IMR-90 (cell line): ENCODE data around the gene RUFY4. TPM values are rescaled to one million over a fixed set of nuclear protein-coding genes. Genes with fewer than 3 reads are reported as not detected.

ENCODE experiments used
- ATAC-seq: fragments of 200-7000 bp; cut with Tn5 transposase; 2 replicates; pipeline ENCODE4 v1.9.1; 2020; ENCODE audit warnings: low read depth, mild to moderate bottlenecking, moderate library complexity
- BruUV-seq: library from RNA; stranded (reverse); fragments of 400-500 nt; replicated peaks from 2 replicates; lab custom pipeline; 2021; lab: Mats Ljungman, UMichigan
- CTCF ChIA-PET: fragments of 300-600 bp; formaldehyde crosslinking; extraction: SDS; loops from one replicate; lab custom pipeline; 2021; ENCODE audit warnings: antibody characterized with exemption; lab: Yijun Ruan, JAX
- POLR2A ChIA-PET: fragments of 300-600 bp; sonication (Branson Sonifier 250); formaldehyde crosslinking; loops from one replicate; lab custom pipeline; 2022; ENCODE audit warnings: antibody characterized with exemption; ENCODE audit not compliant: unreplicated experiment; lab: Charles Lee
- DNase-seq: peaks from one replicate; pipeline ENCODE4 v3.0.0; 2013
- H2AFZ ChIP-seq: replicated peaks from 2 replicates; pipeline ENCODE3; 2013; ENCODE audit warnings: low read length, mild to moderate bottlenecking; ENCODE audit not compliant: poor library complexity
- H2AK5ac ChIP-seq: 2 replicates; pipeline ENCODE4 v1.6.1; 2013; ENCODE audit warnings: low read depth, low read length, inconsistent platforms
- H2AK9ac ChIP-seq: replicated peaks from 2 replicates; pipeline ENCODE3; 2013; ENCODE audit warnings: mild to moderate bottlenecking, low read depth, low read length, moderate library complexity; ENCODE audit not compliant: poor library complexity
- H2BK120ac ChIP-seq: 2 replicates; pipeline ENCODE4 v1.6.1; 2013; ENCODE audit warnings: low read depth, low read length, inconsistent platforms
- H2BK15ac ChIP-seq: 3 replicates; pipeline ENCODE4 v1.6.1; 2013; ENCODE audit warnings: low read depth, low read length, inconsistent platforms
- H2BK20ac ChIP-seq: 2 replicates; pipeline ENCODE4 v1.6.1; 2013; ENCODE audit warnings: low read depth, mild to moderate bottlenecking, inconsistent platforms, low read length, moderate library complexity
- H2BK5ac ChIP-seq: 2 replicates; pipeline ENCODE4 v1.6.1; 2013; ENCODE audit warnings: mild to moderate bottlenecking, low read depth, low read length, inconsistent platforms; ENCODE audit not compliant: poor library complexity, severe bottlenecking
- H3K14ac ChIP-seq: replicated peaks from 2 replicates; pipeline ENCODE4 v1.6.1; 2013; ENCODE audit warnings: low read depth, low read length, inconsistent platforms
- H3K18ac ChIP-seq: 2 replicates; pipeline ENCODE4 v1.6.1; 2013; ENCODE audit warnings: low read depth, low read length, control low read depth
- H3K23ac ChIP-seq: 2 replicates; pipeline ENCODE4 v1.6.1; 2013; ENCODE audit warnings: low read depth, low read length, inconsistent platforms
- H3K27ac ChIP-seq: 2 replicates; pipeline ENCODE4 v1.5.1; 2013; ENCODE audit warnings: mild to moderate bottlenecking, control low read depth, low read length; ENCODE audit not compliant: insufficient read depth
- H3K27me3 ChIP-seq: 2 replicates; pipeline ENCODE4 v1.6.1; 2013; ENCODE audit warnings: low read length; ENCODE audit not compliant: control insufficient read depth, insufficient read depth
- H3K36me3 ChIP-seq: 2 replicates; pipeline ENCODE4 v1.6.1; 2013; ENCODE audit warnings: low read length, mixed read lengths; ENCODE audit not compliant: control insufficient read depth, insufficient read depth
- H3K4ac ChIP-seq: 2 replicates; pipeline ENCODE4 v1.6.1; 2013; ENCODE audit warnings: low read depth, low read length, inconsistent platforms
- H3K4me1 ChIP-seq: 2 replicates; pipeline ENCODE4 v1.6.1; 2013; ENCODE audit warnings: low read length, mixed read lengths; ENCODE audit not compliant: control insufficient read depth, insufficient read depth
- H3K4me2 ChIP-seq: 2 replicates; pipeline ENCODE4 v1.6.1; 2013; ENCODE audit warnings: low read depth, mild to moderate bottlenecking, control low read depth, low read length, moderate library complexity
- H3K4me3 ChIP-seq: 2 replicates; pipeline ENCODE4 v1.5.1; 2013; ENCODE audit warnings: low read depth, mild to moderate bottlenecking, control low read depth, low read length, moderate library complexity; ENCODE audit not compliant: insufficient read depth
- H3K56ac ChIP-seq: 2 replicates; pipeline ENCODE4 v1.6.1; 2013; ENCODE audit warnings: low read length, inconsistent platforms; ENCODE audit not compliant: insufficient read depth; ENCODE audit errors: extremely low read depth
- H3K79me1 ChIP-seq, 2 experiments: 2 replicates each; pipeline ENCODE4 v1.6.1; 2013; ENCODE audit warnings: low read length in 2 of 2, inconsistent platforms in 1 of 2, low read depth in 1 of 2
- H3K9ac ChIP-seq: 2 replicates; pipeline ENCODE4 v1.6.1; 2013; ENCODE audit warnings: low read depth, low read length, control low read depth
- H3K9me1 ChIP-seq: 2 replicates; pipeline ENCODE4 v1.6.1; 2013; ENCODE audit warnings: low read length, inconsistent platforms; ENCODE audit not compliant: insufficient read depth
- H3K9me3 ChIP-seq: 2 replicates; pipeline ENCODE4 v1.6.1; 2013; ENCODE audit warnings: low read length; ENCODE audit not compliant: control insufficient read depth, insufficient read depth
- H4K20me1 ChIP-seq: 2 replicates; pipeline ENCODE4 v1.6.1; 2013; ENCODE audit warnings: low read length, inconsistent platforms; ENCODE audit not compliant: insufficient read depth
- H4K5ac ChIP-seq: 2 replicates; pipeline ENCODE4 v1.6.1; 2013; ENCODE audit warnings: mild to moderate bottlenecking, low read depth, low read length, control low read depth
- H4K8ac ChIP-seq, 2 experiments: 2 replicates each; pipeline ENCODE4 v1.6.1; 2013; ENCODE audit warnings: low read depth in 2 of 2, low read length in 2 of 2, control low read depth in 1 of 2, inconsistent platforms in 1 of 2
- H4K91ac ChIP-seq: 2 replicates; pipeline ENCODE4 v1.6.1; 2013; ENCODE audit warnings: low read depth, low read length, inconsistent platforms; ENCODE audit not compliant: insufficient read depth
- BHLHE40 ChIP-seq: fragments of 150-350 bp; IDR thresholded peaks from 2 replicates; pipeline ENCODE4 v1.6.1; 2016; ENCODE audit warnings: mild to moderate bottlenecking, low read depth, low read length
- CHD1 ChIP-seq: IDR thresholded peaks from 2 replicates; pipeline ENCODE4 v1.6.1; 2012; ENCODE audit warnings: low read depth, low read length, improper control_type of control experiment
- ELK1 ChIP-seq: fragments of 150-350 bp; IDR thresholded peaks from 2 replicates; pipeline ENCODE4 v1.6.1; 2016; ENCODE audit warnings: low read depth, mild to moderate bottlenecking, low read length, moderate library complexity, borderline replicate concordance
- MAFK ChIP-seq: IDR thresholded peaks from 2 replicates; pipeline ENCODE4 v1.6.1; 2012; ENCODE audit warnings: low read depth, low read length, improper control_type of control experiment
- MAZ ChIP-seq: IDR thresholded peaks from 2 replicates; pipeline ENCODE4 v1.6.1; 2012; ENCODE audit warnings: low read depth, mild to moderate bottlenecking, low read length, improper control_type of control experiment, moderate library complexity, borderline replicate concordance
- MXI1 ChIP-seq: IDR thresholded peaks from 2 replicates; pipeline ENCODE4 v1.6.1; 2012; ENCODE audit warnings: low read depth, mild to moderate bottlenecking, low read length, moderate library complexity, borderline replicate concordance
- NFE2L2 ChIP-seq: fragments of 150-350 bp; IDR thresholded peaks from 2 replicates; pipeline ENCODE4 v1.6.1; 2016; ENCODE audit warnings: low read depth, mild to moderate bottlenecking, low read length
- RAD21 ChIP-seq: IDR thresholded peaks from 2 replicates; pipeline ENCODE4 v1.6.1; 2012; ENCODE audit warnings: low read length, improper control_type of control experiment
- RCOR1 ChIP-seq: IDR thresholded peaks from 2 replicates; pipeline ENCODE4 v1.6.1; 2012; ENCODE audit warnings: mild to moderate bottlenecking, low read length, improper control_type of control experiment; ENCODE audit not compliant: insufficient replicate concordance
- SMC3 ChIP-seq: fragments of 150-350 bp; IDR thresholded peaks from 2 replicates; pipeline ENCODE4 v1.6.1; 2016; ENCODE audit warnings: low read depth, mild to moderate bottlenecking, antibody characterized with exemption, low read length, moderate library complexity
- USF2 ChIP-seq: fragments of 150-350 bp; IDR thresholded peaks from 2 replicates; pipeline ENCODE4 v1.6.1; 2017; ENCODE audit warnings: mild to moderate bottlenecking, antibody characterized with exemption, low read length, low read depth
- WGBS, 2 experiments: methylation state at CpG; one replicate each; pipeline versions ENCODE4 v1.1.5 to v1.1.7; 2013; ENCODE audit warnings: missing lambda C conversion rate in 2 of 2; ENCODE audit not compliant: insufficient read length in 1 of 2; ENCODE audit errors: extremely low coverage in 2 of 2; 5-methylcytosine and 5-hydroxymethylcytosine counted together
- dilution Hi-C: fragments of 300-500 bp; cut with HindIII; formaldehyde crosslinking; loops from one replicate; pipeline ENCODE4 v1.14.3; 2018; ENCODE audit warnings: low sequenced_read_pairs; ENCODE audit not compliant: unreplicated experiment
- in situ Hi-C: fragments of 300-500 bp; cut with MboI; formaldehyde crosslinking; loops from 3 replicates; pipeline ENCODE4 v1.14.3; 2019; ENCODE audit warnings: low sequenced_read_pairs, inconsistent platforms, mixed read lengths
- intact Hi-C: fragments of 100-400 bp; cut with micrococcal nuclease; formaldehyde crosslinking; loops from 2 replicates; pipeline ENCODE4 v1.10.0; 2022
- polyA plus RNA-seq, 3 experiments: library from polyadenylated mRNA; depleted of rRNA; stranded (reverse); fragments of >200 nt; gene quantifications; 2 replicates each; pipeline ENCODE4 v1.2.3, GENCODE V29; 2012; ENCODE audit warnings: low replicate concordance in 1 of 3
- total RNA-seq: library from RNA; depleted of rRNA; stranded (reverse); fragments of >200 nt; gene quantifications from 2 replicates; pipeline ENCODE4 v1.2.3, GENCODE V29; 2012

RUFY4 gene
- total and polyA plus RNA-seq, 2 of the 4 experiments (the other 2 are of a cell fraction): not detected

- no peak overlapping the region for H3K56ac ChIP-seq
- TF ChIP-seq MAZ (no peak), CHD1 (no peak), RCOR1 (no peak), ELK1 (no peak), NFE2L2 (no peak), USF2 (no peak), SMC3 (no peak), MXI1 (no peak), RAD21 (no peak), BHLHE40 (no peak), MAFK (no peak)
- no peak overlapping the region for H3K14ac ChIP-seq
- peaks cover 6% of the 10 kb centered on the region; the same call in 1 of the 2 replicates for H3K4me1 ChIP-seq
- H2AFZ ChIP-seq: no peak overlapping the region
- H4K8ac ChIP-seq: no peak overlapping the region
- no peak overlapping the region for H3K4me3 ChIP-seq
- 49% methylated on average over 23 of the region's 45 CpGs; no CpG with 5 or more reads in 1 of the 2 experiments for WGBS, 2 experiments
- ATAC-seq: no peak
- no peak overlapping the region for H2BK20ac ChIP-seq
- H2BK5ac ChIP-seq: no peak overlapping the region
- H2BK15ac ChIP-seq: no peak overlapping the region
- intact Hi-C loops: loop anchor here (1.0 kb wide), 3 partner anchors 45 to 249 kb away; no protein-coding TSS in a partner anchor
- H2BK120ac ChIP-seq: no peak overlapping the region
- H4K20me1 ChIP-seq: no peaks in the 10 kb centered on the region; the same call in 1 of the 2 replicates
- H4K91ac ChIP-seq: no peak overlapping the region
- H3K18ac ChIP-seq: no peak overlapping the region
- no peak overlapping the region for H4K5ac ChIP-seq
- H3K4ac ChIP-seq: no peak overlapping the region
- no peak overlapping the region for H3K27ac ChIP-seq
- ChIA-PET POLR2A (no interaction called here), CTCF (interaction anchor here (1.2 kb wide), 1 partner anchor 244 kb away, joined by 3 read pairs; no protein-coding TSS in a partner anchor)
- peaks cover 8% of the 10 kb centered on the region for H3K9me1 ChIP-seq
- BruUV-seq: no TSS peak
- in situ Hi-C loops: loop anchor here (10.0 kb wide), 1 partner anchor 239 kb away; no protein-coding TSS in a partner anchor
- H3K9me3 ChIP-seq: no peaks in the 10 kb centered on the region
- H3K4me2 ChIP-seq: no peak overlapping the region
- no peaks in the 10 kb centered on the region for H3K79me1 ChIP-seq
- no peak overlapping the region for H3K9ac ChIP-seq
- no peak overlapping the region for H2AK9ac ChIP-seq
- peaks cover 40% of the 10 kb centered on the region for H3K27me3 ChIP-seq
- H3K23ac ChIP-seq: no peak overlapping the region
- no peaks in the 10 kb centered on the region for H3K36me3 ChIP-seq
- no peak overlapping the region for H2AK5ac ChIP-seq
- no peak for DNase-seq
- dilution Hi-C loops: no loop called here
Observed at GRCh38 chr2:218033590-218034496, 35.2 kb upstream of the RUFY4 start.
